ENCODE data around the gene PTPRS.
"Not testable (repeated sequence)": the region's sequence is repeated elsewhere in the genome, so short reads cannot be mapped to it uniquely, and the experiment has no call there.

PTPRS gene

DNA sequence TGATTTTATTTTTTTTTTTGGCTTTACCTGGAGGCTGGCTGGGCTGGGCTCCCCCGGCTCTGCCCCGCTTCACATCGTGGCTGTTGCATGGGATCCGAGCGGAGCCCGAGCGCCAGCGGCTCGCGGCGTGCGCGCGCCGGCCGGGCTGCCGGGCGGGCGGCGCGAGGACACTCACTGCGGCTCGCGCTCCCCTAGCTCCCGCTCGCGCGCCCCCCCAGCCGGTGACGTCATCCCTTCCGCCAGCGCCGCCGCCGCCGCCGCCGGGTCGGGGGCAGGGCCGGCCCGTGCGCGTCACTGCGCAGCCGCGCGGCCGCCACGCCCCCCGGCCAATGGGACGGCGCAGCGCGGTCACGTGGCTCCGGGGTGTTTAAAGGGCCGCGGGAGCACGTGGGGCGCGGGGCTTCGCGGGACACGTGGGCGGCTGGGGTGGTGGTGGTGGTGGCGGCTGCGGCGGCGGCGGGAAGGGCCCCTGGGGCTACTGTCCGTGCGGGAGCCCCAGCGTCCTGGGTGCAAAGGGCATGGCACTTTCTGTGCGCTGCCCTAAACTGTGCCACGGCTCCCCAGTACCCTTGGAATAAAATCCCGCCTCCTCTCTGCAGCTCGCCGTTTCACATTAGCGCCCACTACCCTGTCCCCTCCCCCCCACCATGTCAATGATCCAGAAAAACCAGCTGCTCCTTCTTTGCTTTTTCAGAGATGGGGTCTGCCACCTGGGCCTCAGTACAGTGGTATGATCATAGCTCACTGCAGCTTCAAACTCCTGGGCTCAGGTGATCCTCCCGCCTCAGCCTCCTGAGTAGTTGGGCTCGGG is at the start of gene PTPRS:
Gene PTPRS, minus strand, starts transcription at position 176 of the 811 bp plus-strand sequence. CDS start 54,672 bp downstream, outside the sequence.
- no peak for DNase-seq (ENCODE audit: low read depth)
- TF ChIP-seq, protein P1, sequence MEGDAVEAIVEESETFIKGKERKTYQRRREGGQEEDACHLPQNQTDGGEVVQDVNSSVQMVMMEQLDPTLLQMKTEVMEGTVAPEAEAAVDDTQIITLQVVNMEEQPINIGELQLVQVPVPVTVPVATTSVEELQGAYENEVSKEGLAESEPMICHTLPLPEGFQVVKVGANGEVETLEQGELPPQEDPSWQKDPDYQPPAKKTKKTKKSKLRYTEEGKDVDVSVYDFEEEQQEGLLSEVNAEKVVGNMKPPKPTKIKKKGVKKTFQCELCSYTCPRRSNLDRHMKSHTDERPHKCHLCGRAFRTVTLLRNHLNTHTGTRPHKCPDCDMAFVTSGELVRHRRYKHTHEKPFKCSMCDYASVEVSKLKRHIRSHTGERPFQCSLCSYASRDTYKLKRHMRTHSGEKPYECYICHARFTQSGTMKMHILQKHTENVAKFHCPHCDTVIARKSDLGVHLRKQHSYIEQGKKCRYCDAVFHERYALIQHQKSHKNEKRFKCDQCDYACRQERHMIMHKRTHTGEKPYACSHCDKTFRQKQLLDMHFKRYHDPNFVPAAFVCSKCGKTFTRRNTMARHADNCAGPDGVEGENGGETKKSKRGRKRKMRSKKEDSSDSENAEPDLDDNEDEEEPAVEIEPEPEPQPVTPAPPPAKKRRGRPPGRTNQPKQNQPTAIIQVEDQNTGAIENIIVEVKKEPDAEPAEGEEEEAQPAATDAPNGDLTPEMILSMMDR (IDR thresholded peaks at IDR 0.05; ENCODE audit: low read depth, low read length, missing control alignments) = no peak
- H3K4me3 ChIP-seq (ENCODE audit: low read depth, low read length) = peak within 1 kb of the TSS; percentile 44

DNA sequence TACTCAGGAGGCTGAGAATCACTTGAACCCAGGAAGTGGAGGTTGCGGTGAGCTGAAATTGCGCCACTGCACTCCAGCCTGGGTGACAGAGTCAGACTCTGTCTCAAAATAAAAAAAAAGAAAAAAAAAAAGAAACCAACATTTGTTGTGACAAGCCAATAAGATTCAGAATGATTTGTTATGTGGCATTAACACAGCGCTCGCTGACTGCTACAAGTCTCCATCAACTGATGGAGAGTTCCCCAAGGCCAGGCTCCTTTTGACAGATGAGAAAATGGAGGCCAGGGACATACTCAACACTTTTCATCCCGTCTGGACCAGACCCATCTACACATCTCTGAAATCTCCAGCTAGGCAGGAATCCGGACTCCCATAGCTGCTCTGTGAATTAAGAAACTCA is 48.7 kb upstream of the PTPRS start:
- no peak overlapping the region for H3K4me3 ChIP-seq (ENCODE audit: low read depth, low read length)
- TF ChIP-seq, protein P1 (IDR thresholded peaks at IDR 0.05; ENCODE audit: low read depth, low read length, missing control alignments) = no peak
- no peak for DNase-seq (ENCODE audit: low read depth)

DNA sequence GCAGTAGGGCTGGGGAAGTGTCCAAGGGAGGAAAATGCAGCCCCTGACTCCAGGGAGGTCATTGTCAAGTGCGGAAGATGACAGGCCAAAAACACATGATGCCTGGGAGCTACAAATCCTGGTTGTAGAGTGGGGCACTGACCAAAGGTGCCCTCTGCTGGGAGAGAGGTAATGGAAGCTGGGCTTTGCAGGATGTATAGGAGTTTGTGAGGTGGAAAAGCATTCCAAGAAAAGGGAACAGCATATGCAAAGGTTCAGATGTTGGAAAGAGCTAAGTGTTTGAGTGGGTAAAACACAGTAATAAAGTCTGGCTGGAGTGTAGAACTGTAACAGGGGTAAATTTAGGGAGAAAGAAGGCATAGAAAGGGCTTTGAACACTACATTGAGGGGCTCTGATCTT is 46.9 kb upstream of the PTPRS start:
- H3K4me3 ChIP-seq (ENCODE audit: low read depth, low read length) = no peak overlapping the region
- TF ChIP-seq, protein P1 (IDR thresholded peaks at IDR 0.05; ENCODE audit: low read depth, low read length, missing control alignments) = no peak
- no peak for DNase-seq (ENCODE audit: low read depth)

DNA sequence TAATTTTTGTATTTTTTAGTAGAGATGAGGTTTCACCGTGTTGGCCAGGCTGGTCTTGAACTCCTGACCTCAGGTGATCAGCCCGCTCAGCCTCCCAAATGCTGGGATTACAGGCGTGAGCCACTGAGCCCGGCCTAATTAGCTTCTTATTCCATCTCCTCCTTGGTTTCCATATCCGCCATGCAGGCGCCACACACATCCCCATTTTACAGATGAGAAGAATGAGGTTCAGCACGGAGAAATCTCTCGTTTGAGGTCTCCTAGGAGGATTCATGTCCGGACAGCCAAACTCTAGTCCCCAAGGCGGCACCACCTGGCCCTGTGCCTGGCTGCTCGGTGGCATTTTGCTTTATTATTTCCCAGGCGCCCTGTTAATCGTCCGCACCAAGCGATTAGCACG is 46.2 kb upstream of the PTPRS start:
- TF ChIP-seq, protein P1 (IDR thresholded peaks at IDR 0.05; ENCODE audit: low read depth, low read length, missing control alignments) = no peak
- no peak for DNase-seq (ENCODE audit: low read depth)
- H3K4me3 ChIP-seq (ENCODE audit: low read depth, low read length) = no peak overlapping the region

DNA sequence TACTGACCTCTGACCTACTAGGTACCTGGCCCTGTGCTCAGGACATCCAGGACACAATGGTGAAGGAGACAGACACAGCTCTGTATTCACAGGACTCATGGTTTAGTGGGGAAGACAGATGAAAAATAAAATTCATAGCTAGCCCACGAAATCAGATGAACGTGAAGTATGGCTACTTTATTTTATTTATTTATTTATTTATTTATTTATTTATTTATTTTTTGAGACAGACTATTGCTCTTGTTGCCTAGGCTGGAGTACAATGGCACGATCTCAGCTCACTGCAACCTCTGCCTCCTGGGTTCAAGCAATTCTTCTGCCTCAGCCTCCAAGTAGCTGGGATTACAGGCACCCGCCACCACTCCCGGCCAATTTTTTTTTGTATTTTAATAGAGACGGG is 40.6 kb upstream of the PTPRS start:
- not testable (repeated sequence) for H3K4me3 ChIP-seq (ENCODE audit: low read depth, low read length); DNase-seq (ENCODE audit: low read depth)

DNA sequence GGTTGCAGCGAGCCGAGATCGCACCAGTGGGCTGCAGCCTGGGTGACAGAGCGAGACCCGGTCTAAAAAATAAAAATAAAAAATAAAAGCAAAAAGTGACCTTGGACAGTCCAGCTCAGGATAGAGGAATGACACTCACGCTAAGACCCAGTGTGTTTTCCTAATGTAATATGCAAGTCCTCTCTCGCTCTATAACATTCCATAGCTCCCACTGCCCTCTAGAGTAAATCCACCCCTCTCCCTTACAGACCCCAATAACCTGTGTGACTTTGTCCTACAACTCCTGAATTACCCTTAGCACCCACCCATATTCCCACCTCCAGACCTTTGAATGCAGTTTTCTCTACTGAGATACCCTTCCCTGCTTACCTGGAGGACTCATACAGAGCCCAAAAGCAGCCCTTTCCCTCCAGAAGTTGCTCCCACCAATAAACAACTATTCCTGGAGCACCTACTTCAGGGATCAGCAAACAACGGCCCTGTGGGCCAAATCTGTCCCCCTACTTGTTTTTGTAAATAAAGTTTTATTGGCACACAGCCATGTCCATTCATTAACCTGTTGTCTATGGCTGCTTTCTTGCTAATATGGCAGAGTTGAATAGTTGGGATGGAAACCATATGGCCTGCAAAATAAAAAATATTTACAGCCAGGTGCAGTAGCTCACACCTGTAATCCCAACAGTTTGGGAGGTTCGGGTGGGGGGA is 39.8 kb upstream of the PTPRS start:
- no peak overlapping the region for H3K4me3 ChIP-seq (ENCODE audit: low read depth, low read length)
- TF ChIP-seq, protein P1 (IDR thresholded peaks at IDR 0.05; ENCODE audit: low read depth, low read length, missing control alignments) = no peak
- DNase-seq (ENCODE audit: low read depth) = no peak

DNA sequence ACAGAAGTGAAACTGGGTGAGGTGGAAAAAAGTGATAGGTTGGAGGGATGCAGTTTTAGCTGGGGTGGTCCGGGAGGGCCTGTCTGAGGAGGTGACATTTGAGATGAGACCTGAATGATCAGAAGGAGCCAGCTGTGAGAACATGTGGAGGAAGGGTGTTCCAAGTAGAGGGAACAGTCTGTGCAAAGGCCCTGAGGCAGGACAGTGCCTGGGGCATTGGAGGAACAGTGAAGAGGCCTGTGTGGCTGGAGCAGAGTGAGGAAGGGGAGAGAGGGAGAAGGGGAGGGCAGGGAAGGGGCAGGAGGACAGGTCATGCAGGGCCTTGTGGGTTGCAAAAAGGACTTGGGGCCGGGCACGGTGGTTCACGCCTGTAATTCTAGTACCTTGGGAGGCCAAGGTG is 36.3 kb upstream of the PTPRS start:
- H3K4me3 ChIP-seq (ENCODE audit: low read depth, low read length) = no peak overlapping the region
- TF ChIP-seq, protein P1 (IDR thresholded peaks at IDR 0.05; ENCODE audit: low read depth, low read length, missing control alignments) = no peak
- DNase-seq (ENCODE audit: low read depth) = no peak
